Uterus (tissue), 2 donors: ENCODE results near the gene TBC1D2B.

Experiments used
- POLR2A ChIP-seq, 2 donors: fragments of 450-650 bp; IDR thresholded peaks; one replicate each; pipeline ENCODE4 v1.6.1; 2016; ENCODE audit warnings: antibody characterized with exemption in 2 of 2, mild to moderate bottlenecking in 1 of 2, moderate library complexity in 1 of 2
- TF ChIP-seq, protein P1 (sequence below), 4 experiments: fragments of 200-600 bp in 2 of 4; fragments of 450-650 bp in 2 of 4; sonication (generic) in 2 of 4; IDR thresholded peaks; one replicate each; pipeline ENCODE4 v1.5.1; 2016 to 2019; ENCODE audit warnings: antibody characterized with exemption in 4 of 4, mild to moderate bottlenecking in 2 of 4, moderate library complexity in 1 of 4

GRCh38 chr15:78065973-78066946 lies 11.3 kb downstream of the TBC1D2B start:
- TF ChIP-seq, protein P1, sequence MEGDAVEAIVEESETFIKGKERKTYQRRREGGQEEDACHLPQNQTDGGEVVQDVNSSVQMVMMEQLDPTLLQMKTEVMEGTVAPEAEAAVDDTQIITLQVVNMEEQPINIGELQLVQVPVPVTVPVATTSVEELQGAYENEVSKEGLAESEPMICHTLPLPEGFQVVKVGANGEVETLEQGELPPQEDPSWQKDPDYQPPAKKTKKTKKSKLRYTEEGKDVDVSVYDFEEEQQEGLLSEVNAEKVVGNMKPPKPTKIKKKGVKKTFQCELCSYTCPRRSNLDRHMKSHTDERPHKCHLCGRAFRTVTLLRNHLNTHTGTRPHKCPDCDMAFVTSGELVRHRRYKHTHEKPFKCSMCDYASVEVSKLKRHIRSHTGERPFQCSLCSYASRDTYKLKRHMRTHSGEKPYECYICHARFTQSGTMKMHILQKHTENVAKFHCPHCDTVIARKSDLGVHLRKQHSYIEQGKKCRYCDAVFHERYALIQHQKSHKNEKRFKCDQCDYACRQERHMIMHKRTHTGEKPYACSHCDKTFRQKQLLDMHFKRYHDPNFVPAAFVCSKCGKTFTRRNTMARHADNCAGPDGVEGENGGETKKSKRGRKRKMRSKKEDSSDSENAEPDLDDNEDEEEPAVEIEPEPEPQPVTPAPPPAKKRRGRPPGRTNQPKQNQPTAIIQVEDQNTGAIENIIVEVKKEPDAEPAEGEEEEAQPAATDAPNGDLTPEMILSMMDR (IDR thresholded peaks at IDR 0.05), result no peak
- no peak for TF ChIP-seq POLR2A (IDR thresholded peaks at IDR 0.05)
